ENCODE results near the gene APMAP.
"Not testable (repeated sequence)": the region's sequence is repeated elsewhere in the genome, so short reads cannot be mapped to it uniquely, and the experiment has no call there.

Gene APMAP

DNA sequence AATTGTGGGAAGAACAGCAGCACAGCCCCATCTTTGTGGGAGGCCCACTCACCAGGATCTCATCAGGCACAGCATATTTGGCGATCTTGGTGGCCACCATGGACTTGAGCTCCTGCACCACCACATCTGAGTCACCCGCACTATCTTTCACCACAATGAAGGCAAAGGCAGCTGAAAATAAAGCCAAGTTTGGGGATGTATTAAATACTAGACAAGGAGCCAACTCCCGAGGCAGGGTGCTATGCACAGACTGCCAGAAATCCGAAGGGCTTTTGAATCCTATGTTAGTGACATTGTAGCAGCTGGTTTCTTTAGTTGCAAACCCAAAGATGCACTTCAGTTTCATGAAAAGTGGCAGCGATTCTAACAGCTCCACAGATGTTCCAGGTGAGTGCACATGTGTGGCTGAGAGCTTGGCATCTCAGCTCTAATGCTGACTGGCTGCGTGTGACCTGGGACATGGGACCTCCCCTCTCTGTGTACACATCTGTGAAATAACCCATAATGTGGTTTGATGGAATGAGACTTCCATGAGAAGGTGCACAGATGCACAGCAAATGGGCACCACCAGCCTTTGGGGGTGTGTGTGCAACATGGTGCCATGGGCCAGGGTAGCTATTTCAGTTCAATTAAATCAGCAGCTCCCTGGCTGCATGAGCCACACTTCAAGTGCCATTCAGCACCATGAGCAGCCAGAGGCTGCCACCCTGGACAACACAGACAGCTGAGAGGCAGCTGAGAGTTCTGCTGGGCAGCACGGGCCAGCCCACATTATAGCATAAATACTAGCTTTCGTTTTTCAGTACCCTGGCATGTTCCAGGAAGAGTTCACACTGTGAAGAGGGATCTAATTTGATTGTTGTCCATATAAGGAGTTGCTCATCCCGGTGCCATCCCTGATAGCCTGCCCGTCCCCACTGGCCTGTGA lies 16.9 kb upstream of the APMAP start:
- in situ Hi-C loops (cut with HindIII; ENCODE audit: low pct_unique_long_range_greater_than_20kb, low sequenced_read_pairs) = no loop called here
- no peak for TF ChIP-seq JUND (IDR thresholded peaks at IDR 0.05; ENCODE audit: low read depth)
- no peak for DNase-seq (ENCODE audit: low read depth in 1 of 2, low spot score in 1 of 2)

DNA sequence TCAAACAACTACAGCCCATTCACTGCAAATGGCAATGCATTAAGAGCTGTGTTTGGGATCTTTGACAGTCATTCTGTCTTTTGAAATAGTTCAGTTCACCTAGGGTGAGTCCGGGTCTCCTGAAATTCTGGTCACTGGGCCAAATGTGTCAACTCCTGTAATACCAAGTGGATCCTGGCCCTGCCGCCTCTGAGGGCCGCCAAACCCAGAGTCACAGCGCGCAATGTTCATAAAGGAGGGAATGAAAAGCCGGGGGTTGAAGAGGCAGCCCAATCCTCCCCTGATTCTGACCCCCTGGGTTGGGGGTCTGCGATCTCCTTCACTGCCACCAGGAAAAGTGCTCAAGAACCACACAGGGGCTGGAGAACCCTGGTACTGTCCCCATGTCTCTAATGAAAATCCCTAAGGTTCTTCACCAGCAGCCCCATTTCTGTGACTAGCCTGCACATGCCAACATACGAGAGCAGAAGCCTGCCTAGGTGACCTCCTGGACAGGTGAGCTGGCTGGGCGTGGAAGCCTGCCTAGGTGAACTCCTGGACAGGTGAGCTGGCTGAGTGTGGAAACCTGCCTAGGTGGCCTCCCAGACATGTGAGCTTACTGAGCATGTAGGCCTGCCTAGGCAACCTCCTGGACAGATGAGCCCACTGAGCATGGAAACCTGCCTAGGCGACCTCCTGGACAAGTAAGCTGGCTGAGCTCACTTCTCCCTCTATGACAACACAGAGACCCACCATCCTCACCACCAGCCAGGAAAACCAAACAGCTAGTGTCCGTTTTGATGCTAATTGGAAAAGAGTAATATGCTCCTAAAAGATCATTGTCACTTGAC lies 16.1 kb upstream of the APMAP start:
- in situ Hi-C loops (cut with HindIII; ENCODE audit: low pct_unique_long_range_greater_than_20kb, low sequenced_read_pairs) = no loop called here
- TF ChIP-seq JUND (IDR thresholded peaks at IDR 0.05; ENCODE audit: low read depth) = no peak
- no peak for DNase-seq (ENCODE audit: low read depth in 1 of 2, low spot score in 1 of 2)

DNA sequence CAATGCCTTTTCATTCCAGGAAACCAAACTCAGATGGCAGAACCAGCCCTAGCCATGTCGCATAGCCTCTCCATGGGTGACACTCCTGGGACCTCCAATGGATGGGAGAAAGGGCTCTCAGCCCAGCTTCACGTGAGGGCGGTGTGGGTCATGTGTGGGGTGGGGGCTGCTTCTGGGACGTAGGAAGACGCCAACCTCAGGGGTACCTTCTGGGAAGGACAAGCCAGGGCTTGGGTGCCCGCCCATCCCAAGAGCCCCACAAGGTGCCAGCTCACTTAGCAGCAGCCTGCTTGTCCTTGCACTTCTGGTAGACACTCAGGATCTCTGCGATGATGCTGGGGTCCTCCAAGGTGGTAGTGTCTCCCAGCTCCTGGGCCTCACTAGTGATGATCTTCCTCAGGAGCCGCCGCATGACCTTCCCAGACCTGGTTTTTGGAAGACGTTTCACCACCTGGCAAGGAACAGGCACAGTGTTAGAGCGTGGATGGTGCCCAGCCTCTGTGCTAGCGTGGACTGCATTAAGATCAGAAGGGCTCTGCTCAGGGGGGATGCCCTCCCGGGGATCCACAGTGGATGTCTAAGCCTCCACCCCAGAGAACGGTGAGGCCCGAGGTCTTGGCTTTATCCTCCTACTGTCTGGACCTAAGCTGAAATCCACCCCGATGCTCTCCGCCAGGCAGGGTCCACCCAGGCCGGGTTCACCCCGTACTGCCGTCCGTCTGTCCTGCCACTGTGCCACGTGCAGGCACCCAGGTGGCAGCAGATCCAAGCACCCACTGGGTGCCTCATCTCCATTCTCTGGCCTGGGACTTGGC lies 15.1 kb upstream of the APMAP start:
- no peak for DNase-seq (ENCODE audit: low read depth in 1 of 2, low spot score in 1 of 2)
- in situ Hi-C loops (cut with HindIII; ENCODE audit: low pct_unique_long_range_greater_than_20kb, low sequenced_read_pairs) = no loop called here
- no peak for TF ChIP-seq JUND (IDR thresholded peaks at IDR 0.05; ENCODE audit: low read depth)

DNA sequence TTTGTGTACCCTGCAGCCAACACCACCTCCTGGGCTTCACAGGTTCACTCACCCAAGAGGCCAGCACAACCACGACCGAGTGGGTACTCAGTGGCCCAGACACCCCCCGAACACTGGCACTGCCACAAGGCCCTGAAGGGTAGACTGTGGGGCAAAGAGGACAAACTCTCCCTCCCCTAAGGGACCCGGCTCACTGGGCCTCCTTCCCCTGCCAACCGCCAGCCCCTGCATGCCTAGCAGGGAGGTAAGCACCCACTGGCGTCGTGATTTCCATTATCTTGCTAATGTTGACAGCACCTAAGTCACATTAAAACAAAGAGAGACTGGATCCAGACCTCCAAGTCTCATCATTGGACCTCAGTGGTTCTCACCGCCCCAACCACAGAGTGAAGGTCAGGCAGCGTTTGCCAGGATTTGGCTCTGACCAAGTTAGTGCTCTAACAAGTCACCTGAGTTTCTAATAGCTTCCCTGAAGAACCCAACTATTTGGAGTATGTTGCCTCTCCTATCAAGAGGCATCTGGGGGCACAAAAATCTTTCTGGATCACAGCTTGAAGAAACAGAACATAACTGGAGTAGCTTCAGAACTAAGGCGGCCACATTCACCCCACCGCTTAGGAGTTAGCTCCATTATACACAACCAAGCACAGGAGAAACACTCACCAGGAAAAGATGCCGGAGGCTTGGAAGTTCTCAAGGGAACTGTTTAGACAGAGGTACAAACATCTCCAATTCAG lies 14.0 kb upstream of the APMAP start:
- in situ Hi-C loops (cut with HindIII; ENCODE audit: low pct_unique_long_range_greater_than_20kb, low sequenced_read_pairs) = no loop called here
- no peak for TF ChIP-seq JUND (IDR thresholded peaks at IDR 0.05; ENCODE audit: low read depth)
- no peak for DNase-seq (ENCODE audit: low read depth in 1 of 2, low spot score in 1 of 2)

DNA sequence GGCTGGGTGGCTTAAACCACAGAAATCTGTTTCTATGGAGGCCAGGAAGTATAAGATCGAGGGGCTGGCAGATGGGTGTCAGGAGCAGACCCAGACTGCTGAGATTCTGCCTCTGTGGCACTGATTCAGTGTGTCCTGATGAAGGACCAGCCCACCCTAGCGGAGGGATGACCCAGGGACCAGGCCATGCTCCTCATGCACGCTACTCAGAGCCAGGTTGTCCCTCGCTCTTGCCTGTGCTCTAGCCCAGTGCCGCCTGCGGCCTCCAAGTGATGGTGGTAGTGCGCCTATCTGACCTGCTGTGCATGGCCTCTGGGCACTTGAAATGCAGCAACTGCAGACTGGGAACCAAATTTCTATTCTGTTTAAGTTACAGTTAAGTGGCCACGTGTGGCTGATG lies 13.1 kb upstream of the APMAP start:
- in situ Hi-C loops (cut with HindIII; ENCODE audit: low pct_unique_long_range_greater_than_20kb, low sequenced_read_pairs) = no loop called here
- no peak for DNase-seq (ENCODE audit: low read depth in 1 of 2, low spot score in 1 of 2)
- TF ChIP-seq JUND (IDR thresholded peaks at IDR 0.05; ENCODE audit: low read depth) = no peak

DNA sequence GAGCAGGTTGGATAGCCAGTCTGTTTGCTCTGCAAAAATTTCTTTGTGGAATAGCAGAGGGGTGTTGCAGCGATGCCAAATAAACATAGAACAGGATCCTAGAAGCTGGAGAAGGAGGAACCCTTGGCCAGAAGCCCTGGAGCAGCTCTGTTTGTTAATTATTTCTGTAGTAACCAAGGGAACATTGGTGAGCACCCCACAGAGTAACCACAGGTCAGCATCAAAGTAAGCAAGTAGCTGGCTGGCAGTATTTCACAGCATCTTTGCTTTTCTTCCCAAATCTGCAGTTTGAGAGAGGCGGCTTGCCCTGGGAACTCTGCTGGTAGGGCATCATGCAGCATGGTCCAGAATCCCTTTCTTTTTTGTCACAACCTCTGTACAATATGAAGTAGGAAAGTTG lies 12.7 kb upstream of the APMAP start:
- in situ Hi-C loops (cut with HindIII; ENCODE audit: low pct_unique_long_range_greater_than_20kb, low sequenced_read_pairs) = no loop called here
- no peak for TF ChIP-seq JUND (IDR thresholded peaks at IDR 0.05; ENCODE audit: low read depth)
- DNase-seq (ENCODE audit: low read depth in 1 of 2, low spot score in 1 of 2) = peak in 1 of 2 experiments; percentile 70

DNA sequence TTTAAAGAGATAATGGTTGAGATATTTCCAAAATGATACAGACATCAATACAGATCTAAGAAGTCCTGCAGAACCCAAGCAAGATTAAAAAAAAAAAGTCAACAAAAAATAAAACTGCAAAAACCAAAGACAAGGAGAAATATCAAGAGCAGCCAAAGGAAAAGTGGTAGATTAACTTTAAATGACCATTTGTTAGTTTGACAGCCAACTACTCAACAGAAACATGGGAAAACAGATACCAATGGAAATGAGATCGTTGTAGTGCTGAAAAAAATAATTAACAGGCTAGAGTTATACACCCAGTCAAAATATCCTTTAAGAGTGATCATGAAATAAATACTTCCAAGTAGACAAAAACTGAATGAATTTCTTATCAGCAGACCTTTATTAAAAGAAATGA lies 10.5 kb upstream of the APMAP start:
- in situ Hi-C loops (cut with HindIII; ENCODE audit: low pct_unique_long_range_greater_than_20kb, low sequenced_read_pairs) = no loop called here
- no peak for TF ChIP-seq JUND (IDR thresholded peaks at IDR 0.05; ENCODE audit: low read depth)
- no peak for DNase-seq (ENCODE audit: low read depth in 1 of 2, low spot score in 1 of 2)

DNA sequence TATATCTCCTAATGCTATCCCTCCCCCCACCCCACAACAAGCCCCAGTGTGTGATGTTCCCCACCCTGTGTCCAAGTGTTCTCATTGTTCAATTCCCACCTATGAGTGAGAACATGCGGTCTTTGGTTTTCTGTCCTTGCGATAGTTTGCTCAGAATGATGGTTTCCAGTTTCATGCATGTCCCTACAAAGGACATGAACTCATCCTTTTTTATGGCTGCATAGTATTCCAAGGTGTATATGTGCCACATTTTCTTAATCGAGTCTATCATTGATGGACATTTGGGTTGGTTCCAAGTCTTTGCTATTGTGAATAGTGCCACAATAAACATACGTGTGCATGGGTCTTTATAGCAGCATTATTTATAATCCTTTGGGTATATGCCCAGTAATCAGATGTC lies 8.8 kb upstream of the APMAP start:
- in situ Hi-C loops (cut with HindIII; ENCODE audit: low pct_unique_long_range_greater_than_20kb, low sequenced_read_pairs) = not testable (repeated sequence)

DNA sequence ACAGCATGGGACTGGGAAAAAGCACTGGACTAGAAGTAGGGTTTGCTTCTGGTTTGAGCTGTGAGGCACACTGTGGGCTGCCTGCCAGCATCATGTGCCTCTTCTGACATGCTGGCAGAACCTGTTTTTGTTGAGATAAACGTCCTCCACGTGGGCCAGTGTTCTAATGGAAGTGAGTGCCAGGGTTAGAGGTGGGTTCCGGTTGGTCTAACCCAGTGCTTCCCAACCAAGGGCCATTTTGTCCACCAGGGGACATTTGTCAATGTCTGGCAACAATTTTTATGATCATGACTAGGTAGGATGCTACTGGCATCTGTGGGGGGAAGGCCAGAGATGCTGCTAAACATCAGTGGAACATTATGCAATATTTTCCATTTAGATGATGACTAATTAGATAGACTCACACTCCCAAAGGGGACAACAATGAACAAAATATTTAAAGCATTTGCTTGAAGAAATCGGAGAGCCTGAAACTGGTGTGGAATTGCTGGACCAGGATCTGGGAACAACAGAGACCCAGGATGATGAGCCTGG lies 7.8 kb upstream of the APMAP start:
- in situ Hi-C loops (cut with HindIII; ENCODE audit: low pct_unique_long_range_greater_than_20kb, low sequenced_read_pairs) = no loop called here
- DNase-seq (ENCODE audit: low read depth in 1 of 2, low spot score in 1 of 2) = peak in 1 of 2 experiments; percentile 77
- TF ChIP-seq JUND (IDR thresholded peaks at IDR 0.05; ENCODE audit: low read depth) = no peak

More for the DNA sequence above, 8.8 kb upstream of the APMAP start:
- DNase-seq (ENCODE audit: low read depth in 1 of 2, low spot score in 1 of 2) = not testable (repeated sequence)

DNA sequence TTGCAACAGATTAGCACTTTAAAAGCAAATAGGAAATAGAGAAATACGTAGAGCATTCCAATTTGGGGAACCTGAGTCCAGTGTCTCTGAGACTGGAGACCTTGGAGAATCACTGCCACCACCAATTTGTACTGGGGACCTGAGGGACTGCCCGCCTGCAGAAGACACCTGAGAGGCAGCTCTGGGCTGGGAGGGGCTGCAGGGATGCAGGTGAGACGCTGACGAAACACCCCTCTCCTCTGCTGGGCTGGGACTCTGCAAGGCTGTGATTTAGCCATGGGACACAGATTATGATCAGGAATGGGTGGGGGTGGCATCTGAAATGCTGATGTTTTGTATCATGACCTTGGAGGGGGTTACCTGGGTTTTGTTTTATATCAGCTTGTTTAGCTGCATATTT lies 7.0 kb upstream of the APMAP start:
- TF ChIP-seq JUND (IDR thresholded peaks at IDR 0.05; ENCODE audit: low read depth) = no peak
- DNase-seq (ENCODE audit: low read depth in 1 of 2, low spot score in 1 of 2) = no peak
- in situ Hi-C loops (cut with HindIII; ENCODE audit: low pct_unique_long_range_greater_than_20kb, low sequenced_read_pairs) = no loop called here

DNA sequence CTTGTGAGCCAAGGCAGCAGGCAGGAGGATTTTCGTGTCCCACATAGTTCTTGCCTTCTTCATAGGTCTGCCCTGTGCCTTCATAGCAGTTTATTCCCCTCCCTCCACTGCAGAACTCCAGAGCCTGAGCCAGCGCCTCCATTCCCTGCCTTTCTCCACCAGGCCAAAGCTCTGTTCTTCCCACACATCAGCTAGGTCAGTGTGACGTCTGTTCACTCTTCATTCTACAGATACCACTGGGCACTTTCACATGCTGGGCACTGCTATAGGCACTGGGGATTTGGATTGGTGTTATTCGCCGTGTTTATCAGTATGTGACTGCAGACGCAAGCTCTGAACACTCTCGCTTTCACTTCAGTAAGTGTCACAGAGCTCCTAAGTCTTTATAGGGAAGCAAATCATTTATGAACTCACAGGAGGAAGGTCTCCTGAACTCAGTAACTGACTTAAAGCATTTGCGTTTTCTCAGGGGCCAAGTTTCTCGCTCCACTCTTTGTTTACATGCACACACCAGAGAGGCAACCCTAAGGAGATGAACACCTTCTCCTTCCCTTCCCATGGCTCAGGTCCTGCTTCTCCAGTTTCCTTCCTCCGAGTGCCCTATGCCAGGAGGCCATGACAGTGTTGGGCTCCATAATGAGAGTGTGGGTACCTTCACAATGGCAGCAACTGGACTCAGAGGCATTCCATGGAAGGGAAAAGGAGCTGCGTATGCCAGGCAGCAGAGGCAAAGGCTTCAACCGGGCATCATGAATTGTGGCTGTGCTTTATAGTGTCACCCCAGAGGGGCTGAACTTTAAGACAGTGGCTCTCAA lies 6.3 kb upstream of the APMAP start:
- in situ Hi-C loops (cut with HindIII; ENCODE audit: low pct_unique_long_range_greater_than_20kb, low sequenced_read_pairs) = no loop called here
- TF ChIP-seq JUND (IDR thresholded peaks at IDR 0.05; ENCODE audit: low read depth) = no peak
- DNase-seq (ENCODE audit: low read depth in 1 of 2, low spot score in 1 of 2) = no peak

Data from T47D (cell line).